Measurements from ENCODE around the gene DIS3L2. TPM values are rescaled to one million over a fixed set of nuclear protein-coding genes. Genes with fewer than 3 reads are reported as not detected.

Gene DIS3L2
- total and polyA plus RNA-seq, 7 donors = 10.7 to 20.8 (median 16.0) TPM

GRCh38 chr2:232250246-232251175 is 289.0 kb downstream of the DIS3L2 start:
- H3K9me3 ChIP-seq = no peaks in the 10 kb centered on the region
- WGBS, 3 donors = 53 to 72% (median 68%) methylated on average over 5 of the region's 5 CpGs
- H3K27me3 ChIP-seq (ENCODE audit: insufficient read depth in 3 of 3, low read length in 2 of 3) = no peaks in the 10 kb centered on the region
- H3K36me3 ChIP-seq (ENCODE audit: insufficient read depth in 1 of 2, low read depth in 1 of 2) = peaks cover 0 to 21% of the 10 kb centered on the region in 2 donors
- no peak for TF ChIP-seq CTCF (IDR thresholded peaks at IDR 0.05)
- no peak for ATAC-seq
- H3K27ac ChIP-seq = no peak overlapping the region
- H3K4me1 ChIP-seq = no peaks in the 10 kb centered on the region
- H3K4me3 ChIP-seq = no peak overlapping the region
- DNase-seq = no peak
- intact Hi-C loops (cut with DNase I) = no loop called here

- H3K27me3 ChIP-seq (ENCODE audit: insufficient read depth in 3 of 3, low read length in 2 of 3) = no peaks in the 10 kb centered on the region
- H3K9me3 ChIP-seq = no peaks in the 10 kb centered on the region
- H3K36me3 ChIP-seq (ENCODE audit: insufficient read depth in 1 of 2, low read depth in 1 of 2) = peaks cover 0 to 10% of the 10 kb centered on the region in 2 donors
- H3K27ac ChIP-seq = no peak overlapping the region
- no peaks in the 10 kb centered on the region for H3K4me1 ChIP-seq
- no peak for TF ChIP-seq CTCF (IDR thresholded peaks at IDR 0.05)
- intact Hi-C loops (cut with DNase I) = no loop called here
- DNase-seq = no peak
- no peak for ATAC-seq
- WGBS, 3 donors = 97% methylated on average over 5 of the region's 5 CpGs
- H3K4me3 ChIP-seq = no peak overlapping the region
Measured at GRCh38 chr2:232255033-232255432, 293.5 kb downstream of the DIS3L2 start.

- DNase-seq = no peak
- Histone ChIP-seq H3K36me3 (ENCODE audit: insufficient read depth in 1 of 2, low read depth in 1 of 2) (peaks cover 0 to 20% of the 10 kb centered on the region in 2 donors), H3K27ac (no peak overlapping the region), H3K4me3 (no peak overlapping the region), H3K27me3 (ENCODE audit: insufficient read depth in 3 of 3, low read length in 2 of 3) (no peaks in the 10 kb centered on the region), H3K9me3 (no peaks in the 10 kb centered on the region), H3K4me1 (no peaks in the 10 kb centered on the region)
- 50 to 72% (median 61%) methylated on average over 3 of the region's 3 CpGs for WGBS, 3 donors
- intact Hi-C loops (cut with DNase I) = no loop called here
- peak in 2 of 4 donors; percentile 45 to 66 for ATAC-seq
- no peak for TF ChIP-seq CTCF (IDR thresholded peaks at IDR 0.05)
Measured at GRCh38 chr2:232260075-232260474, 298.6 kb downstream of the DIS3L2 start.

GRCh38 chr2:232261776-232262175 is 300.3 kb downstream of the DIS3L2 start:
- H3K27me3 ChIP-seq (ENCODE audit: insufficient read depth in 3 of 3, low read length in 2 of 3) = no peaks in the 10 kb centered on the region
- ATAC-seq (no peak), DNase-seq (no peak)
- WGBS, 3 donors = 82 to 91% (median 89%) methylated on average over 2 of the region's 2 CpGs
- no peaks in the 10 kb centered on the region for H3K9me3 ChIP-seq
- intact Hi-C loops (cut with DNase I) = no loop called here
- no peak overlapping the region for H3K27ac ChIP-seq
- H3K4me1 ChIP-seq = no peaks in the 10 kb centered on the region
- H3K4me3 ChIP-seq = no peak overlapping the region
- H3K36me3 ChIP-seq (ENCODE audit: insufficient read depth in 1 of 2, low read depth in 1 of 2) = peaks cover 0 to 20% of the 10 kb centered on the region in 2 donors
- no peak for TF ChIP-seq CTCF (IDR thresholded peaks at IDR 0.05)
